HG02852 (cell line): ENCODE measurements around the gene KLRC2.
"Not testable (repeated sequence)": the region's sequence is repeated elsewhere in the genome, so short reads cannot be mapped to it uniquely, and the experiment has no call there.

Experiments
- ATAC-seq: cut with Tn5 transposase; IDR thresholded peaks from one replicate; pipeline ENCODE4 v1.9.1; 2021; ENCODE audit warnings: mild to moderate bottlenecking, moderate library complexity; ENCODE audit not compliant: unreplicated experiment

Gene KLRC2

GRCh38 chr12:10435816-10436215, at the start of gene KLRC2:
TSS of gene KLRC2 (minus strand) at chr12:10436010. CDS start at chr12:10435986, 24 bp downstream.
- ATAC-seq: not testable (repeated sequence)

- ATAC-seq: not testable (repeated sequence)
Measured at GRCh38 chr12:10481901-10482300, 46.1 kb upstream of the KLRC2 start.

GRCh38 chr12:10472808-10473207, 37.0 kb upstream of the KLRC2 start:
- not testable (repeated sequence) for ATAC-seq

GRCh38 chr12:10469701-10470100, 33.9 kb upstream of the KLRC2 start:
- ATAC-seq: no peak

- no peak for ATAC-seq
Measured at GRCh38 chr12:10466311-10466710, 30.5 kb upstream of the KLRC2 start.

GRCh38 chr12:10457760-10458159, 21.9 kb upstream of the KLRC2 start:
- ATAC-seq: no peak

- ATAC-seq: no peak
Measured at GRCh38 chr12:10456856-10457255, 21.0 kb upstream of the KLRC2 start.

- ATAC-seq: no peak
Measured at GRCh38 chr12:10455766-10456165, 20.0 kb upstream of the KLRC2 start.

- ATAC-seq: no peak
Measured at GRCh38 chr12:10454531-10454930, 18.7 kb upstream of the KLRC2 start.

- ATAC-seq: no peak
Measured at GRCh38 chr12:10453156-10453555, 17.3 kb upstream of the KLRC2 start, which contains the start of gene KLRC1. TSS of gene KLRC1 (minus strand) at chr12:10453377. CDS start at chr12:10451156, 2,221 bp downstream.

- no peak for ATAC-seq
Measured at GRCh38 chr12:10448236-10448635, 12.4 kb upstream of the KLRC2 start.

GRCh38 chr12:10446052-10446451, 10.2 kb upstream of the KLRC2 start:
- not testable (repeated sequence) for ATAC-seq

GRCh38 chr12:10441144-10441543, 5.3 kb upstream of the KLRC2 start:
- not testable (repeated sequence) for ATAC-seq

- ATAC-seq: not testable (repeated sequence)
Measured at GRCh38 chr12:10439608-10440274, 3.9 kb upstream of the KLRC2 start.

- not testable (repeated sequence) for ATAC-seq
Measured at GRCh38 chr12:10437601-10438000, 1.8 kb upstream of the KLRC2 start.

- not testable (repeated sequence) for ATAC-seq
Measured at GRCh38 chr12:10430623-10431022, 5.2 kb downstream of the KLRC2 start.

- not testable (repeated sequence) for ATAC-seq
Measured at GRCh38 chr12:10425938-10426337, 9.9 kb downstream of the KLRC2 start.

- not testable (repeated sequence) for ATAC-seq
Measured at GRCh38 chr12:10424260-10424899, 11.4 kb downstream of the KLRC2 start.

- not testable (repeated sequence) for ATAC-seq
Measured at GRCh38 chr12:10422159-10422558, 13.7 kb downstream of the KLRC2 start.

GRCh38 chr12:10420334-10420733, 15.5 kb downstream of the KLRC2 start, which contains the start of gene KLRC3:
TSS of gene KLRC3 (minus strand) at chr12:10420595. CDS start at chr12:10420550, 45 bp downstream.
- ATAC-seq: not testable (repeated sequence)

GRCh38 chr12:10409392-10409791, 26.4 kb downstream of the KLRC2 start, which contains the start of gene KLRC4:
TSS of gene KLRC4 (minus strand) at chr12:10409757. CDS start at chr12:10409575, 182 bp downstream.
- no peak for ATAC-seq

- no peak for ATAC-seq
Measured at GRCh38 chr12:10408842-10409241, 27.0 kb downstream of the KLRC2 start.
